Myocyte (in vitro differentiated cells): ENCODE results near the gene USP9X. TPM values are rescaled to one million over a fixed set of nuclear protein-coding genes. Genes with fewer than 3 reads are reported as not detected.
"Not testable (repeated sequence)": the region's sequence is repeated elsewhere in the genome, so short reads cannot be mapped to it uniquely, and the experiment has no call there.

Experiments
- DNase-seq: peaks from one replicate; pipeline ENCODE4 v3.0.0-alpha.2; 2012; ENCODE audit warnings: low read depth
- total RNA-seq: library from RNA; depleted of rRNA; stranded (reverse); fragments of >200 nt; gene quantifications from 2 replicates; pipeline ENCODE4 v1.2.3, GENCODE V29; 2014

USP9X gene
- total RNA-seq, 1 donor from 2014 or later, result 106 TPM

DNA sequence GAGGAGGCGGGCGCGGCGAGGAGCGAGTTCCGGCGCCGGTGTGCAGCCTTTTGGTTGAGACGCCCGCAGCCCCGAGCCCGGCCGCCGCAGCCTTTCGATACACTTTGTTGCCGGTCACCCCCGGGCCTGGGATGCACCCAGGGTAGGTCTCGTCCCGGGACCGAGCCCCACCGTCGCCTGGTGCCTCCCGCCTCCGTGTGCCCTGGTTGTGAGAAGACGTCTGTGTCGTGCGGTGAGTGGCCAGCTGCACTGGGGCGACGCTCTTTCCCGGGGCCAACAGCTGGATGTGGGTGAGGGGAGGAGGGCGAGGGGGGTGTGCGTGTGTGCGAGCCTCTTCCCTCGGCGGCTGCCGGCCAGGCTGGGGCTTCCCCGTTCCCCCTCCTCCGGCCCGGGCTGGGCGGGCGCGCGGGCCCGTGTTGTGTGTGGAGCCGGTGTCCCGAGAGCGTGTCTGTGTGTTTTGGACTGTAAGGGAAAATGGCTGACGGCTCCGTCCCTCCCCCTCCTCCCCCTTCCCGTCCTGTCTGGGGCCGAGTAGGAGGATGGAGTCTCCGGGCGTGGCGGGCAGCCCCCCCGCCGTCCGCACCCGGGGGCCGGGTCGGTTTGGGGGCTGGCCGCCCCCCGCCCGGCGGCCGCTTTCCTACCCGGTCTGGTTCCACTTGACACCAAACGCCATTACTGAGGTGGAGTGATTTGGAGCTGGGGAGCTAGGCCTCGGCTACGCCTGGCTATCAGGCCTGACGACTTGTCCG is 807 bp downstream of the USP9X start:
- DNase-seq, result peak; percentile 74

DNA sequence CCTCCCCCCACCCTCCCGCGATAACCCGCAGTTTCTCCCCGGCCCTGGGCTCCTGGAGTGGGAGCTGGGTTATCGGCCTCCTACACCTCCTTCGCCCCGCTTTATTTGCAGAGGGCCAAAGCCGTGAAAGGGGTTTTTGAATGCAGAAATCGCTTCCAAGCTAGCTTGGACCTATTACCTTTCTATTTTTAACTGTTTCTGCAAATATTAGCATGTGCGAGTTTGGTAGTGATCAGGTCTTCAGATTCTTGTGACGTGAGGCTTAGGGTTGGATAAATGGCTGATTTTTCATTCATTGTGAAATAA is 1.3 kb downstream of the USP9X start:
- DNase-seq, result no peak

DNA sequence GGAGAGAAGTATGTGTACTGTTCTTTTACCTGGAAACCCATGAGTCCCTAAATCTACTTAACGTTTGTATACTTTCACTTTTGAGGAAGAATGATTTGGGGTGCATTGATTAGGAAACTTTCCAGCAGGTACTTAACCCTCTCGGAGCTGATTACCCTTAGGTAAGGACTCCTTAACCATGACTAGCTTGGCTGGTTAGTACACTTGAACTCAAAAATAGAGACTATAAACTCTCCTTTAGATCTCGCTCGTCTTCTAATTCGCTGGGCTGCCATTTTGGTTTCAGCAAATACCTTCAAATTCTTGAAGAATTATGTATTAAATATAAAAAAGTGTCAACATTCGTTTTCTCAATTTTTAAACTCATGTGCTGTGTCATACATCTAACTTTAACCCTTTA is 2.0 kb downstream of the USP9X start:
- no peak for DNase-seq

DNA sequence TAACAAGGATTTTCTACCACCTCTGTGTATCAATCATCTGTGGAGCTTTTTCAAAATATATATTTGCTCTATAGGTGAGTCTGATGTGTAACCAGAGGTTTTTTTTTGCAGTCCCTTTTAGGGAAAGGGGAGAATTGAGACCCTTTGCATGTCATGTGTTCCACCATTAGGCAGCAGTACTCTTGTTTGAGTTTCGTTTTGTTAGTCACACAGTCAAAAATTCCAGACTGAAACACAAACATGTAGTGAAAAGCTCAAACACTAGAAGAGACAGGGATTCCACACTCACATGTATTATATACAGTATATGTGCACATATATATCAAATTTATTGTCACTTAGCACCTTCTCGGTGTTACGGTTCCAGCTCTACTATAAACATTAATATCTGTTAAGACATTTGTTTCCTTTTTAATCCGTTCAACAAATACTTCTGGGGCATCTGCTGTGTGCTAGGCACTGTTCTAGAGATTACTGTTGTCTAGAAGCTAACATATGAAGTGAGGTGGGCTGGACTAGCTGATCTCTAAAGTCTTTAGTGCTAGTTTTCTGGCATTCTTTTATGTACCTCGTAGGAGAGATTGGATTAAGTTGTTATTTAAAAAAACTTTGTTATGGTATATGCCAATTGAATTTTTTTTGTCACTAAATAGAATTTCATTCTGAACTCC is 5.5 kb downstream of the USP9X start:
- DNase-seq, result no peak

DNA sequence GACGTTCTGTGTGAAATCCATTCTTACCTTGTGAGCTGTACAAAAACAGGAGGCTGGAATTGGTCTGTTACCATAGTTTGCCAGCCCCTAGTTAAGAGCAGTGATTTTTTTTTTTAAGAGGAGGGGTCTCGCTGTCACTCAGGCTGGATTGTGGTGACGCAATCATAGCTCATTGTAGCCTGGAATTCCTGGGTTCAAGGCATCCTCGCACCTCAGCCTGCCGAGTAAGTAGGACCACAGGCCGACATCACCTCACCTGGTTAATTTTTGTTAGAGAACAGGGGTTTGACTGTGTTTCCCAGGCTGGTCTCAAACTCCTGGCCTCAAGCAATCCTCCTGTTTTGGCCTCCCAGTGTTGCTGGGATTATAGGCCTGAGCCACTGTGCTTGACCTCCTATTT is 7.5 kb downstream of the USP9X start:
- DNase-seq, result no peak

DNA sequence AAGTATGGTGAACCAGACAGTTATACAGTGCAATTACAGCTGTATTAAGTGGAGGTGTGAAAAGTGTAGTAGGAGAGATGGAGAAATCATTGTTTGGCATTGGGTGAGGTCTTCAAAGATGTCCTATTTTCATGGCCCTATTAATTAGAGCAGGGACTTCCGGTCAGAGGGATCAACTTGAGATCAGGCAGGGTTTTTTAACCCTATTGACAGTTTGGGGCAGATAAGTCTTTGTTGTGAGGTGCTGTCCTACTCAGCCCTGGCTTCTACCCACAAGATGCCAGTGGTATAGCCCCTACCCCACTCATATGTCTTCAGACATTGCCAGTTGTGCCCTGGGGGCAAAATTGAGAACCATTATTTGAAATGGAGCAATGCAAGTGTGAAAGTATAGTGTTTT is 9.9 kb downstream of the USP9X start:
- DNase-seq, result no peak

DNA sequence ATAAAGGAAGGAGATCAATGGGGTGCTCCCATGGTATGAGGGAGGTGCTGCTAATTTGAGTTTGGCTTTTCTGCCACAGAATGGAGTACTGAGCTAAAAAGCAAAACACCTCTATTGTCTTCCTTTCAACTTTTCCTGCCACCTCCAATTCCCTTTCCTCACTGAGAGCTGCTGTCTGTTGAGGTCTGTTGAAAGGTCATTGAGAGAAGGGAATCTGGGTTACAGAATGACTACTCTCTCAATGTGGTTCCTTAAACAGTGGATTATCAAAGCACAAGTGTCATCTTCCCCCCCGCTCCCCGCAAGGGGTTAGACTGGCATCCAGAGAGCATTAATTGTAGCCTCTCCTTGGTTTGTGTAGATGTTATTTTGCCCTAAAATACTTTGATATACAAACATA is 10.7 kb downstream of the USP9X start:
- no peak for DNase-seq

DNA sequence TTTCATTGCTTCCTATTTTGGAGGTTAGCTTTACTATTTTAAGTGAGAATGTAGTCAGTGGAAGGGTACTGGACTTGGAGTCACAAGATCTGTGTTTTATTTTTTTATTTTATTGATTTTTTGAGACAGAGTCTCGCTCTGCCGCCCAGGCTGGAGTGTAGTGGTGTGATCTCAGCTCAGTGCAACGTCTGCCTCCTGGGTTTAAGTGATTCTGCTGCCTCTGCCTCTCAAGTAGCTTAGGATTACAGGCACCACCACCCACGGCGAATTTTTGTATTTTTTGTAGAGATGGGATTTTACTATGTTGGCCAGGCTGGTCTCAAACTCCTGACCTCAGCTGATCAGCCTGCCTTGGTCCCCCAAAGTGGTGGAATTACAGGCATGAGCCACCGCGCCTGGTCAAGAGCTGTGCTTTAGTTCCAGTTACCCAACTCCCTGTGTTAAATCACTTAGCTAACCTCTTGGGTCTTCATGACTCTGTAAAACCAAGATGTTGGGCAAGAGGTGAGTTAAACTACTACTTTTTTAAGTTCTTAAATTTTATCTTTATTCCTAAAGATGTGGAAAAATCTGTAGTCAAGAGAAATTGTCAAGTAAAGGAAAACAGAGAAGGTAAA is 11.2 kb downstream of the USP9X start:
- DNase-seq, result no peak

DNA sequence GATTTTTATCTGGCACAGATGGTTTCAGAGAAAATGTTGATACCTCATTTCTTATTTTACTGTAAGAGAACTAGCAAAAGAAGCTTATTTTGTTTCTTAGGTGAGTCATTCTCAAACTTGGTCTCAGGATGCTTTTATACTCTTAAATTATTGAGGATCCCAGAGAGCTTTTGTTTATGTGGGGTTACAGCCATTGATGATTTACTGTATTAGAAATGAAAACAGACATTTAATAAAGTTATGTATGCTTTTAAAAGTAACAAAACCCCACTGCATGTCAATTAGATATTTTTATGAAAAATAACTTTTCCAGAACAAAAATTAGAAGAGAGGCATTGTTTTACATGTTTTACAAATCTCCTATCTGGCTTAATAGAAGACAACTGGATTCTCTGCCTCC is 12.1 kb downstream of the USP9X start:
- no peak for DNase-seq

DNA sequence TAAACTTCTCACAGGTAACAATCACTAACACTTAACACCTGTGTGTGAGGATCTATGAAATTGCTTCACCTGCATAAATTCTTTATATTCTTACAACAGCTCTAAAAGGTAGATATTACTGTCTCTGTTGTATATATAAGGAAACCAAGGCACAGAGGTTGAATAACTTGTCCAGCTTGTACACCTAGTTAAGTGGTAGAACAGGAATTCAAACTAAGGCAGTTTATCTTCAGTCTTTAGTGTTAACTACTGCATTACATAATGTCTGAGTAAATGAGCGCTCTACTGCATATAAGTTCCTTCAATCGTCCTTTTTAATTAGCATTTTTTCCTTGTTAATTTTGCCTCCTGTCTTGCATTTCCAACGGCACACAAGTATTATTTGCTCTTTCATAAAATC is 15.0 kb downstream of the USP9X start:
- no peak for DNase-seq

DNA sequence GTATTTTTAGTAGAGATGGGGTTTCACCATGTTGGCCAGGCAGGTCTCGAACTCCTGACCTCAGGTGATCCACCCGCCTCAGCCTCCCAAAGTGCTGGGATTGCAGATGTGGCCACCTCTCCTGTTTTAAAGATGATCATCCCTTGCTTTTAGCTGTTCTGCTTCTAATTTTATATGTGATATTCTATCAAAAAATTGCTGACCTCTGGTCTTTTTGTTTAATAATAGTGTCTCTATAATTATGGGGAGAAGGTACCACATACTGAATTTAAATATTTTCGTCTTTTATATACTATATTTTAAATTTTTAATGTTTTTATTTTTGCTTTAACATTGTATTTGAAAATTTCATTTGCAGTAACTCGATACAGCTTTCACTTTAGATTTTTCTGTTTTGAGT is 15.6 kb downstream of the USP9X start:
- no peak for DNase-seq

DNA sequence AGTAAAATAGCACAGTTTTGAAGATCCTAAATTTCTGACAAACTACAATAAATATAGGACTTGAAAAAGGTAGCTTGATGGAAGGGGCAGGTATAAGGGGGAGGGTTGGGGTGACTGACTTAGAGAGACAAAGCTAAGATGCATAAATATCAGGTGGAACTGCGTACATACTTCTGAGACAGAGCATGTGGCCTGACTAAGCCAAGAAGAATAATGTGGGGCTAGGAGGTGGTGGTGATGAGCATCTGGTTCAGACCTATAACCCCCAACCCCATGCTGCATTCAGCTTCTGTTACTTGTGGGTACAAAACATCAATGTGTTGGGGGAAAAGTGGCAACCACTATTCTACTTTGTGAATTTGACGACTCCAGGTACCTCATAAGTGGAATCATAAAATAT is 19.8 kb downstream of the USP9X start:
- DNase-seq, result no peak

DNA sequence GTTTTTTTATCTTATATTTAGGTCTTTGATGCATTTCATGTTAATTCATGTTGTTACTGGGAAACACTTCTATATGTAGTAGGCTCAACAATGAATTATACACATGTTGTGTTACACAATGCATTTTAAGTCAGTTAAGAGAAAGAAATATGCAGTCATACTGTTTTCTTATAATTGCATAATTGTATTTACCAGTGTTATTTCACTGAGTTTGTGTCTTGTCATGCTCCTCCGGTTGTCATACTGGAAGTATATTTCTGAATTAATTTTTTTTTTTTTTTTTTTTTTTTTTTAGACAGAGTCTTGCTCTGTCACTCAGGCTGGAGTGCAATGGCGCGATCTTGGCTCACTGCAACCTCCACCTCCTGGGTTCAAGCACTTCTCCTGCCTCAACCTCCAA is 21.0 kb downstream of the USP9X start:
- not testable (repeated sequence) for DNase-seq

DNA sequence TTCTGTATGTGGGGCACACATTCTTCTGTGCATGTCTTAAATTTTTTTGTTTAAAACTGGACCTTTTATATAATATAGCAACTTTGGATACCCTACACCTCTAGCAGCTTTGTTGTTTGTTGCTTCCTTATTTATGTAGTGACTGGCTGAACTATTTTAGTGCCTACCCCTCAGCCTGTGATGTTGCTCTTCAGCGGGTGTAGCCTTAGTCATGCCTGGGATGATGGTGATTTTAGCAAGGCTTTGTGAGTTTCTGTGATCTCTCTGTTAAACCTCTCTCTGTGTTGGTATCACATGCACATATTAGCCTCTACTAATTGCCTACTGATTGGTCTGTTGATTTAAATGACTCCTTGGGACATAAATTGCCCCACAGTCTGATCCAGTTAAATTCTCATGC is 22.8 kb downstream of the USP9X start:
- DNase-seq, result peak; percentile 31

DNA sequence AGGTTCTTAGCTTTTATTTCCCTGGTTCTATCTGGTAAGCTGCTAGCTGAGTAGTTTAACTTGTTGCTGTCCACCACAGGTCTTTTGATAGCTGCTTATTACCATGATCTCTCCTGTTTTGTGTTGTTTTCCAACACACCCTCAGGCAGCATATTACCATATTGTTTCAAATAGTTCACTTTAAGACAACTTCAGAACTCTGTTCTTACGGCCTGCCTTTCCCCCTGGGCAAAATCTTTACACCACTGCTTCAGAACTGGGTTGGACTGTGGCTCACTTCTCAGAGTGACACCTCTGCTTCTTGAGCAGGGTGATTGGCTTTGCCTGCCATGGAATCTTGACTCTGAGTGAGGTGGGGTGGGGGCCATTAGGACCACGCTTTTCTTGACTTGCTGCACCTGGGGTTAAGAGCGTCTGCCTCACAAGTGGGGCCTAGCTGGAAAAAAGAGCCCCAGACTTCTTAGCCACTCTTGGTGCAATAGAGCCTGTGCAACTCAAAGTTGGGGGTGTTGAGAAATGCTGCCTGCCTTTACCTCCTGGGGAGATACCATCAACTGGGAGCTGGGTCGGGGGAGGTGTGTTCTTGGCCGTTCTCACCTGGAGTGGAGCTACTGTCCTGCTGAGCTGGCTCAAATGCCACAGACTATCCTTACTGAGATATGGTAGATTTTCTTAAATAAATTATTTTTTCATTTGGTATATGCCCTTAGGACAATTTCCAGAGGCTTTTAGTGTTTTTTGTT is 23.4 kb downstream of the USP9X start:
- no peak for DNase-seq

DNA sequence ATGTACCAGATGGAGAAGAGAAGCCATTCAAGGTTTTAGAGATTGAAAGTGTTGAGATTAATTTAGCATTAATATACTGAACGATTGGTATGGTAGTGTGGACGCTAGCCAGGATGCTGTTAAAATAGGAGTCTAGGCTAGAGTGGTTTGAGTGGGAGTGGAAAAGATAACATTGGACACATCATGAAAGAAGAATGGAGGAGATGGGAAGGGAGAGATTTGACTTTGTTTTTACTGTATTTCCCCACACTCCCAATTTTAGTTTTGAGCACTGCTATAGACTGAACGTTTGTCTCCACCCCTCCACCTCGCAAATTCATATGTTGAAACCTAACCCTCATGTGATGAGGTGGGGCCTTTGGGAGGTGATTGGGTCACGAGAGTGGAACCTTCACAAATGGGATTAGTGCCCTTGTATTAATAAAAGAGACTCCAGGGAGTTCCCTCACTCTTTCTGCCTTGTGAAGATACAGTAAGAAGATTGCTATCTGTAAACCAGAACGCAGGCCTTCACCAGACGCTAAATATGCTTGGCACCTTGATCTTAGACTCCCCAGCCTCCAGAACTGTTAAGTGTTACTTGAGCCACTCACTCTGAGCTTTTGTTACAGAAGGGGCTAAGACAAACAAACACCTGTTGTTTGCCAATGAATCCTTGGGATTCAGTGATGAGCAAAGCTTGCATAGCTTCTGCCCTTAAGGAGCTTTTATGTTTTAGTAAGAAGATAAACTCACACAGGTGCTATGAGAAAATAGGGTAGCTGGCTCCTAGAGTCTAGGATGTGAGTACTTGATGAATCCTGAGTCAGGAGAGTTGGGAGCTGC is 25.8 kb downstream of the USP9X start:
- DNase-seq, result peak; percentile 41

DNA sequence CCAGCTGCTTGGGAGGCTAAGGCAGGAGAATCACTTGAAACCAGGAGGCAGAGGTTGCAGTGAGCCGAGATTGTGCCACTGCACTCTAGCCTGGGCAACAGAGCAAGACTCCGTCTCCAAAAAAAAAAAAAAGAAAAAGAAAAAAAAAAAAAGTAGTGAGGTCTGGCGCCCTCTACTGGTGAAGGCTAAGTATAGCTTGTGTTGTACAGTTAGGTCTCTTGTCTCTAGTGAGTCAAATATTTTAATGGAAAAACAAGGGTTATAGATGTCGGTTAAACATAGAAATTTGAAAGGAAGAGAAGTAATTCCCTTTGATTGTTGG is 29.8 kb downstream of the USP9X start:
- peak; percentile 31 for DNase-seq

DNA sequence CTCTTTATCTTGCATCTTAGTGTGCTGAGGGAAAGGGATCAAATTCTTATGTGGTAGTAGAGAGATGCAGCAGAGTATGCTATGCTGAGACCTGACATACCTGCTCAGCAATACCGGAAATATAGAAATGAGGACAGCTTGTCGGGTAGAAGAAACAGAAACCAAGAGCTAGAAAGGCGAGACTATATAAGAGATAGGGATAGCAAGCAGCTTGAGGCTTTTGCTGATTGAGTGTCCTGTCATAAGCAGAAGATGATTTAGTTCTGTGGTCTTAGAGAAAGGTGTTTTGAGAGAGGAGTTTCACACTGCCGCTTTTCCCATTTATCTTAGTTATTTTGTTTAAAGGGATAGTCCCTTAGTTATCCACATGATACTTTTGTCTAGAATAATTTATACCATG is 31.7 kb downstream of the USP9X start:
- DNase-seq, result no peak

DNA sequence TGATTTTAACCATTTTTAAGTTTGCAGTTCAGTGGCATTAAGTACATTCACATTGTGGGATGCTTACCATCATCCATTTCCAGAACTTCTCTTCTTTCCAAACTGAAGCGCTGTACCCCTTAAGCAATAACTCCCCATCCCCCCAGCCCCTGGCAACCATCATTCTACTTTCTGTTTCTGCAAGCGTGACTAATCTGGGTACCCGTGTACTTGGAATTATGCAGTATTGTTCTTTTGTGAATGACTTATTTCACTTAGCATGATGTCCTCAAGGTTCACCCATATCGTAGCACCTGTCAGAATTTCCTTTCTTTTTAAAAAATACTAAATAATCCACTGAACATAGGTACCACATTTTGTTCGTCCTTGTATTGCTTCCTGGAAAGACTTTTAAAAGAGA is 32.9 kb downstream of the USP9X start:
- no peak for DNase-seq

DNA sequence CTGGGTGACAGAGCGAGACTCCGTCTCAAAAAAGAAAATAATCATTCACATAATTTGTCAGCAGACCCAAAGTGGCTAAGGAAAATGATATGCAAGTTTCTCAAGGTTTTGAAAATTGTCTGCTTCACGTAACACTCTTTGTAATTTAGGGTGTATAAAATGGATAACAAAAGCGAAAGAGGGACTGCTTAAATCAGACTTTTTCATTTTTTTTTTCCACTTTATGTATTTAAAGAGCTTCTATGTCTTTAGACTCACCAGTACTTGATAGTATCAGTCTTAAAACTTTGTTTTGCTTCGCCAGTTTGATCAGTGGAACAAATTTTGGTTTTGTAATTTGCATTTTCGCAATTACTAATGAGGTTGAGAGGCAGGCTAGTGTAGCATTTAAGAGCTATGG is 34.6 kb downstream of the USP9X start:
- no peak for DNase-seq

DNA sequence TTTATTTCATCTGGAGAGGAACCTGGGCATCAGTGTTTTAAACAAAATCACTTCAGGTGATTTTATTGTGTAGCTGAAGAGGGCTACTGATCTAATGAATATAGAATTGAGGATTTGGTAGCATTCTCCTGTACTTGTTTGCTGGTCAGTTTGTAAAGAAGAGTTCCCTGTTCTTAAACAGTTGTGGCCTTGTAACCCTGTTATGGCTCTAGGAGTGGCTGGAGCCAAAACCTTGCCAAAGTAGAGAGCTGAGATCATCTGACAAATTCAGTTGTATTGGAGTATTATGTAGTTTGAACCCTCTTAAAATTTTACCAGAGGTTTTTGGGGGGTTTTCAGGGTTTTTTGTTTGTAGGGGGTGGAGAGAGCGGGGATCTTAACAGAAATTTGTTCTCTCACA is 36.5 kb downstream of the USP9X start:
- DNase-seq, result peak; percentile 25
